ENCODE results near the gene NISCH.

GRCh38 chr3:52528586-52529375 is 73.4 kb downstream of the NISCH start:
- no peak for TF ChIP-seq REST (IDR thresholded peaks at IDR 0.05; ENCODE audit: insufficient read depth in 1 of 2, low read depth in 2 of 2, low read length in 1 of 2)
- TF ChIP-seq, protein P1, sequence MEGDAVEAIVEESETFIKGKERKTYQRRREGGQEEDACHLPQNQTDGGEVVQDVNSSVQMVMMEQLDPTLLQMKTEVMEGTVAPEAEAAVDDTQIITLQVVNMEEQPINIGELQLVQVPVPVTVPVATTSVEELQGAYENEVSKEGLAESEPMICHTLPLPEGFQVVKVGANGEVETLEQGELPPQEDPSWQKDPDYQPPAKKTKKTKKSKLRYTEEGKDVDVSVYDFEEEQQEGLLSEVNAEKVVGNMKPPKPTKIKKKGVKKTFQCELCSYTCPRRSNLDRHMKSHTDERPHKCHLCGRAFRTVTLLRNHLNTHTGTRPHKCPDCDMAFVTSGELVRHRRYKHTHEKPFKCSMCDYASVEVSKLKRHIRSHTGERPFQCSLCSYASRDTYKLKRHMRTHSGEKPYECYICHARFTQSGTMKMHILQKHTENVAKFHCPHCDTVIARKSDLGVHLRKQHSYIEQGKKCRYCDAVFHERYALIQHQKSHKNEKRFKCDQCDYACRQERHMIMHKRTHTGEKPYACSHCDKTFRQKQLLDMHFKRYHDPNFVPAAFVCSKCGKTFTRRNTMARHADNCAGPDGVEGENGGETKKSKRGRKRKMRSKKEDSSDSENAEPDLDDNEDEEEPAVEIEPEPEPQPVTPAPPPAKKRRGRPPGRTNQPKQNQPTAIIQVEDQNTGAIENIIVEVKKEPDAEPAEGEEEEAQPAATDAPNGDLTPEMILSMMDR (IDR thresholded peaks at IDR 0.05): no peak

Measured in Panc1 (cell line).